A549 (cell line): ENCODE results near the gene SPANXB1.
A peak's percentile ranks its signal among the peaks of the same experiment; 100 is the strongest.

Experiments used
- CBX2 ChIP-seq: fragments of 200-600 bp; sonication (generic); IDR thresholded peaks from 2 replicates; pipeline ENCODE4 v1.6.1; 2016; ENCODE audit warnings: low read depth, mild to moderate bottlenecking, borderline replicate concordance
- CHD2 ChIP-seq: fragments of 150-350 bp; IDR thresholded peaks from 2 replicates; pipeline ENCODE4 v1.6.1; 2014; ENCODE audit warnings: low read length; ENCODE audit not compliant: partially characterized antibody
- CTCF ChIP-seq: fragments of >200 bp; sonication (Bioruptor Twin); formaldehyde crosslinking; IDR thresholded peaks from 3 replicates; pipeline ENCODE4 v1.5.1; 2016
- EHMT2 ChIP-seq: fragments of 200-600 bp; sonication (generic); IDR thresholded peaks from 2 replicates; pipeline ENCODE4 v1.6.1; 2016; ENCODE audit warnings: antibody characterized with exemption, low read depth, mild to moderate bottlenecking, moderate library complexity
- EP300 ChIP-seq, 2 experiments: fragments of >200 bp; sonication (Bioruptor Twin); formaldehyde crosslinking; IDR thresholded peaks; 2 replicates in 1 of 2; 3 replicates in 1 of 2; pipeline ENCODE4 v1.6.1; 2016 to 2017
- HOXB5 ChIP-seq: fragments of 250-450 bp; sonication (Bioruptor Pico); IDR thresholded peaks from 2 replicates; pipeline ENCODE4 v1.5.0; 2020; ENCODE audit warnings: mild to moderate bottlenecking, moderate library complexity
- POLR2A ChIP-seq: IDR thresholded peaks from 2 replicates; pipeline ENCODE4 v1.6.1; 2012; ENCODE audit warnings: mild to moderate bottlenecking, low read length
- RCOR1 ChIP-seq: fragments of 150-350 bp; IDR thresholded peaks from 2 replicates; pipeline ENCODE4 v1.6.1; 2014; ENCODE audit warnings: antibody characterized with exemption, low read length, low read depth
- RFX5 ChIP-seq: fragments of 450-650 bp; IDR thresholded peaks from 2 replicates; pipeline ENCODE4 v1.7.1; 2014; ENCODE audit warnings: antibody characterized with exemption, mild to moderate bottlenecking, moderate library complexity
- SMC3 ChIP-seq: fragments of >200 bp; sonication (Bioruptor Twin); formaldehyde crosslinking; IDR thresholded peaks from 3 replicates; pipeline ENCODE4 v1.6.1; 2018; ENCODE audit warnings: inconsistent platforms
- ZFP36 ChIP-seq: fragments of 450-650 bp; IDR thresholded peaks from 2 replicates; pipeline ENCODE4 v1.6.1; 2014; ENCODE audit warnings: borderline replicate concordance; ENCODE audit not compliant: partially characterized antibody
- TF ChIP-seq, protein P1 (sequence below): IDR thresholded peaks from 2 replicates; pipeline ENCODE4 v1.6.1; 2012; ENCODE audit warnings: low read depth, borderline replicate concordance

DNA sequence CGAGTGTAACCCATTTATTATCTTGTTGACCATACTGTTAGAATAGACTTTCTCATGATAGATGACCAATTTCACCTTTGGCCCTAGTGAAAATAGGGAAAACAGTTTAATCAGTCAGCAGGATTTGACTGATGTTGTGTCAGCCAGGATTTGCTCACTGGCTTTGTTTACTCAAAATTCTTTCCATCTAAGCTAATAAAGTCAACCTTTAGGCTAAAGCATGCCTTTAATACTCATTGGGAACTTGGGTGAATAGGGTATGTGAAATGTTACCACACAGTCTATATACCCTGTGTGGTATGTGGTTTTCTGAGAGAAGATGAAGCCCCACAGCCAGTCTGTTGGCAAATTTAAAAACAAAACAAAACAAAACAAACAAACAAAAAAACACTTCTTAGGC is 18.7 kb upstream of the SPANXB1 start:
- TF ChIP-seq CTCF (no peak), RFX5 (no peak), EP300 (IDR thresholded peaks at IDR 0.05) (no peak), EHMT2 (no peak), CBX2 (no peak), POLR2A (no peak), HOXB5 (CRISPR knock-in tag) (peak; percentile 61; the same call in 1 of the 2 replicates), CHD2 (no peak), ZFP36 (no peak), SMC3 (no peak), RCOR1 (no peak)
- TF ChIP-seq, protein P1, sequence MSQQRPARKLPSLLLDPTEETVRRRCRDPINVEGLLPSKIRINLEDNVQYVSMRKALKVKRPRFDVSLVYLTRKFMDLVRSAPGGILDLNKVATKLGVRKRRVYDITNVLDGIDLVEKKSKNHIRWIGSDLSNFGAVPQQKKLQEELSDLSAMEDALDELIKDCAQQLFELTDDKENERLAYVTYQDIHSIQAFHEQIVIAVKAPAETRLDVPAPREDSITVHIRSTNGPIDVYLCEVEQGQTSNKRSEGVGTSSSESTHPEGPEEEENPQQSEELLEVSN: no peak
